ENCODE measurements around the gene CALML3.

DNA sequence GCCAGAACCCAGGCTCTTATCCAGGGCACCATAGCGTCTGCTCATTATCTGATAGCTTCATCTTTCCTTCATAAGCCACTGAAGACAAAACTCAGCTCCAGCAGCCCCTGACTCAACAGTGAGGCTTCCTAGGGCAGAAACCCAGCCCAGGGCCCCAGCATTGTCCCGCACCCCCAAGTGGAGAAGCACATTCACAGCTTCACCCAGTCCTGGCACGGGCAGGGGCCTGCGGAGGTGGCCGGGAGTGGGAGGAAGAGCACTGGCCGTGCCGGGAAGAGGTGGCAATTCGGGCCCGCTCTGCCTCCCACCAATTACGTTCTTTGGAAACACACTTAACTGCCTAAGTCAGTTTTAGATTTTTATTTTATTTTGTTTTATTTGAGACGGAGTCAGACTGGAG is 15.1 kb upstream of the CALML3 start:
- TF ChIP-seq, protein P1, sequence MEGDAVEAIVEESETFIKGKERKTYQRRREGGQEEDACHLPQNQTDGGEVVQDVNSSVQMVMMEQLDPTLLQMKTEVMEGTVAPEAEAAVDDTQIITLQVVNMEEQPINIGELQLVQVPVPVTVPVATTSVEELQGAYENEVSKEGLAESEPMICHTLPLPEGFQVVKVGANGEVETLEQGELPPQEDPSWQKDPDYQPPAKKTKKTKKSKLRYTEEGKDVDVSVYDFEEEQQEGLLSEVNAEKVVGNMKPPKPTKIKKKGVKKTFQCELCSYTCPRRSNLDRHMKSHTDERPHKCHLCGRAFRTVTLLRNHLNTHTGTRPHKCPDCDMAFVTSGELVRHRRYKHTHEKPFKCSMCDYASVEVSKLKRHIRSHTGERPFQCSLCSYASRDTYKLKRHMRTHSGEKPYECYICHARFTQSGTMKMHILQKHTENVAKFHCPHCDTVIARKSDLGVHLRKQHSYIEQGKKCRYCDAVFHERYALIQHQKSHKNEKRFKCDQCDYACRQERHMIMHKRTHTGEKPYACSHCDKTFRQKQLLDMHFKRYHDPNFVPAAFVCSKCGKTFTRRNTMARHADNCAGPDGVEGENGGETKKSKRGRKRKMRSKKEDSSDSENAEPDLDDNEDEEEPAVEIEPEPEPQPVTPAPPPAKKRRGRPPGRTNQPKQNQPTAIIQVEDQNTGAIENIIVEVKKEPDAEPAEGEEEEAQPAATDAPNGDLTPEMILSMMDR (IDR thresholded peaks at IDR 0.05), result no peak
- no peak for TF ChIP-seq TCF7L2 (IDR thresholded peaks at IDR 0.05; ENCODE audit: low read depth, low read length)
